HG02840 (cell line): ENCODE measurements around the gene RILPL1.
A peak's percentile ranks its signal among the peaks of the same experiment; 100 is the strongest.
"Not testable (repeated sequence)": the region's sequence is repeated elsewhere in the genome, so short reads cannot be mapped to it uniquely, and the experiment has no call there.

ENCODE experiments used
- ATAC-seq: cut with Tn5 transposase; IDR thresholded peaks from one replicate; pipeline ENCODE4 v1.9.1; 2021; ENCODE audit warnings: mild to moderate bottlenecking, moderate library complexity, moderate number of reproducible peaks; ENCODE audit not compliant: unreplicated experiment, low FRiP score

RILPL1 gene

GRCh38 chr12:123435636-123436016 is 97.9 kb downstream of the RILPL1 start:
- ATAC-seq: no peak

GRCh38 chr12:123433615-123434014 is 99.9 kb downstream of the RILPL1 start:
- ATAC-seq: no peak

GRCh38 chr12:123431951-123432817 is 101.3 kb downstream of the RILPL1 start:
- ATAC-seq: not testable (repeated sequence)

GRCh38 chr12:123429101-123429500 is 104.4 kb downstream of the RILPL1 start:
- ATAC-seq: not testable (repeated sequence)

- no peak for ATAC-seq
Measured at GRCh38 chr12:123428591-123428990, 104.9 kb downstream of the RILPL1 start.

- ATAC-seq: peak; percentile 85
Measured at GRCh38 chr12:123427036-123427769, 106.3 kb downstream of the RILPL1 start.

- ATAC-seq: no peak
Measured at GRCh38 chr12:123421314-123421713, 112.2 kb downstream of the RILPL1 start.
